Body of pancreas (tissue), 4 donors: Measurements from ENCODE around the gene CEACAM19.

Experiments
- POLR2A ChIP-seq, 3 donors: fragments of 450-650 bp; IDR thresholded peaks; one replicate each; pipeline ENCODE4 v1.6.1; 2016; ENCODE audit warnings: antibody characterized with exemption in 3 of 3, mild to moderate bottlenecking in 2 of 3
- TF ChIP-seq, protein P1 (sequence below), 7 experiments: fragments of 450-650 bp in 4 of 7; fragments of 200-600 bp in 3 of 7; sonication (generic) in 3 of 7; IDR thresholded peaks; one replicate each; pipeline ENCODE4 v1.5.1; 2016 to 2019; ENCODE audit warnings: antibody characterized with exemption in 7 of 7

- TF ChIP-seq, protein P1, sequence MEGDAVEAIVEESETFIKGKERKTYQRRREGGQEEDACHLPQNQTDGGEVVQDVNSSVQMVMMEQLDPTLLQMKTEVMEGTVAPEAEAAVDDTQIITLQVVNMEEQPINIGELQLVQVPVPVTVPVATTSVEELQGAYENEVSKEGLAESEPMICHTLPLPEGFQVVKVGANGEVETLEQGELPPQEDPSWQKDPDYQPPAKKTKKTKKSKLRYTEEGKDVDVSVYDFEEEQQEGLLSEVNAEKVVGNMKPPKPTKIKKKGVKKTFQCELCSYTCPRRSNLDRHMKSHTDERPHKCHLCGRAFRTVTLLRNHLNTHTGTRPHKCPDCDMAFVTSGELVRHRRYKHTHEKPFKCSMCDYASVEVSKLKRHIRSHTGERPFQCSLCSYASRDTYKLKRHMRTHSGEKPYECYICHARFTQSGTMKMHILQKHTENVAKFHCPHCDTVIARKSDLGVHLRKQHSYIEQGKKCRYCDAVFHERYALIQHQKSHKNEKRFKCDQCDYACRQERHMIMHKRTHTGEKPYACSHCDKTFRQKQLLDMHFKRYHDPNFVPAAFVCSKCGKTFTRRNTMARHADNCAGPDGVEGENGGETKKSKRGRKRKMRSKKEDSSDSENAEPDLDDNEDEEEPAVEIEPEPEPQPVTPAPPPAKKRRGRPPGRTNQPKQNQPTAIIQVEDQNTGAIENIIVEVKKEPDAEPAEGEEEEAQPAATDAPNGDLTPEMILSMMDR (IDR thresholded peaks at IDR 0.05), result no peak
- no peak for TF ChIP-seq POLR2A (IDR thresholded peaks at IDR 0.05)
These were observed 48.0 kb downstream of the CEACAM19 start for GRCh38 chr19:44719262-44719701.
